Astrocyte of the cerebellum (primary cell): ENCODE results near the gene FNDC8.

Experiments used
- DNase-seq: peaks from one replicate; pipeline ENCODE4 v3.0.0-alpha.2; 2011; ENCODE audit warnings: low read depth
- H3K4me3 ChIP-seq: 2 replicates; pipeline ENCODE4 v1.5.1; 2011; ENCODE audit warnings: mild to moderate bottlenecking, low read depth, low read length, moderate library complexity
- CTCF ChIP-seq: IDR thresholded peaks from 2 replicates; pipeline ENCODE4 v1.5.1; 2012; ENCODE audit warnings: low read length, low read depth, moderate library complexity, mild to moderate bottlenecking; ENCODE audit errors: missing control alignments
- in situ Hi-C: cut with HindIII; loops from 2 replicates; pipeline ENCODE4 v1.10.0; 2017; ENCODE audit warnings: low sequenced_read_pairs

FNDC8 gene

GRCh38 chr17:35129154-35129972 is 7.9 kb downstream of the FNDC8 start:
- no peak for TF ChIP-seq CTCF
- no peak for DNase-seq
- in situ Hi-C loops, result loop anchor here (5.0 to 25.0 kb wide), 4 partner anchors 408 to 692 kb away; partner anchors contain the start of gene SLFN12L
- H3K4me3 ChIP-seq, result no peak overlapping the region

- no peak overlapping the region for H3K4me3 ChIP-seq
- no peak for DNase-seq
- TF ChIP-seq CTCF, result no peak
- in situ Hi-C loops, result loop anchor here (5.0 to 25.0 kb wide), 4 partner anchors 407 to 693 kb away; partner anchors contain the start of gene SLFN12L
Observed at GRCh38 chr17:35129973-35130351, 8.5 kb downstream of the FNDC8 start.

GRCh38 chr17:35130392-35130791 is 9.0 kb downstream of the FNDC8 start:
- TF ChIP-seq CTCF, result no peak
- DNase-seq, result no peak
- in situ Hi-C loops, result loop anchor here (25.0 kb wide), 3 partner anchors 407 to 693 kb away; partner anchors contain the start of gene SLFN12L
- no peak overlapping the region for H3K4me3 ChIP-seq

GRCh38 chr17:35132099-35132498 is 10.7 kb downstream of the FNDC8 start:
- no peak overlapping the region for H3K4me3 ChIP-seq
- TF ChIP-seq CTCF, result no peak
- DNase-seq, result no peak
- in situ Hi-C loops, result loop anchor here (25.0 kb wide), 3 partner anchors 405 to 695 kb away; partner anchors contain the start of gene SLFN12L

GRCh38 chr17:35132816-35133550 is 11.6 kb downstream of the FNDC8 start:
- no peak for TF ChIP-seq CTCF
- H3K4me3 ChIP-seq, result no peak overlapping the region
- DNase-seq, result no peak
- in situ Hi-C loops, result loop anchor here (25.0 kb wide), 3 partner anchors 404 to 696 kb away; partner anchors contain the start of gene SLFN12L

- no peak for DNase-seq
- TF ChIP-seq CTCF, result no peak
- in situ Hi-C loops, result loop anchor here (25.0 kb wide), 3 partner anchors 402 to 698 kb away; partner anchors contain the start of gene SLFN12L
- no peak overlapping the region for H3K4me3 ChIP-seq
Observed at GRCh38 chr17:35135322-35135721, 13.9 kb downstream of the FNDC8 start.
